Activated CD8-positive, alpha-beta T cell treated with anti-CD3 and anti-CD28 coated beads for 36 hours (primary cell): ENCODE results near the gene GPATCH1. TPM values are rescaled to one million over a fixed set of nuclear protein-coding genes. Genes with fewer than 3 reads are reported as not detected.

Experiments
- ATAC-seq: fragments of 200-7000 bp; cut with Tn5 transposase; one replicate; pipeline ENCODE4 v1.10.0; 2021; ENCODE audit warnings: mild to moderate bottlenecking, moderate library complexity
- CTCF ChIA-PET: fragments of 350-600 bp; sonication (Branson Sonifier 250); formaldehyde crosslinking; loops from one replicate; lab custom pipeline; 2021; ENCODE audit warnings: antibody characterized with exemption; lab: Charles Lee
- POLR2A ChIA-PET: fragments of 350-600 bp; sonication (Branson Sonifier 250); formaldehyde crosslinking; loops from one replicate; lab custom pipeline; 2021; ENCODE audit warnings: antibody characterized with exemption; lab: Charles Lee
- DNase-seq: peaks from one replicate; pipeline ENCODE4 v3.0.0-alpha.2; 2020
- H3K27ac Mint-ChIP-seq: one replicate; pipeline ENCODE4 v1.8.0; 2021; ENCODE audit warnings: mild to moderate bottlenecking, mixed read lengths
- H3K27me3 Mint-ChIP-seq: one replicate; pipeline ENCODE4 v1.8.0; 2021; ENCODE audit warnings: mixed read lengths
- H3K36me3 Mint-ChIP-seq: one replicate; pipeline ENCODE4 v1.8.0; 2021; ENCODE audit warnings: low read depth, mixed read lengths
- H3K4me1 Mint-ChIP-seq: one replicate; pipeline ENCODE4 v1.8.0; 2021; ENCODE audit warnings: low read depth, mixed read lengths
- H3K4me3 Mint-ChIP-seq: one replicate; pipeline ENCODE4 v1.8.0; 2021; ENCODE audit warnings: mild to moderate bottlenecking, moderate library complexity, mixed read lengths
- H3K9me3 Mint-ChIP-seq: one replicate; pipeline ENCODE4 v1.8.0; 2021; ENCODE audit warnings: mixed read lengths
- CTCF ChIP-seq: fragments of 200-600 bp; IDR thresholded peaks from one replicate; pipeline ENCODE4 v1.8.0; 2022; ENCODE audit warnings: antibody characterized with exemption, mild to moderate bottlenecking
- intact Hi-C: fragments of 100-400 bp; cut with micrococcal nuclease; formaldehyde crosslinking; loops from one replicate; pipeline ENCODE4 v1.10.0; 2022
- total RNA-seq, 2 experiments: library from RNA; stranded (reverse); gene quantifications; one replicate each; pipeline ENCODE4 v1.2.3, GENCODE V29; 2021

Gene GPATCH1
- total RNA-seq, 2 experiments from 2014 or later = 8.7 to 9.6 TPM

DNA sequence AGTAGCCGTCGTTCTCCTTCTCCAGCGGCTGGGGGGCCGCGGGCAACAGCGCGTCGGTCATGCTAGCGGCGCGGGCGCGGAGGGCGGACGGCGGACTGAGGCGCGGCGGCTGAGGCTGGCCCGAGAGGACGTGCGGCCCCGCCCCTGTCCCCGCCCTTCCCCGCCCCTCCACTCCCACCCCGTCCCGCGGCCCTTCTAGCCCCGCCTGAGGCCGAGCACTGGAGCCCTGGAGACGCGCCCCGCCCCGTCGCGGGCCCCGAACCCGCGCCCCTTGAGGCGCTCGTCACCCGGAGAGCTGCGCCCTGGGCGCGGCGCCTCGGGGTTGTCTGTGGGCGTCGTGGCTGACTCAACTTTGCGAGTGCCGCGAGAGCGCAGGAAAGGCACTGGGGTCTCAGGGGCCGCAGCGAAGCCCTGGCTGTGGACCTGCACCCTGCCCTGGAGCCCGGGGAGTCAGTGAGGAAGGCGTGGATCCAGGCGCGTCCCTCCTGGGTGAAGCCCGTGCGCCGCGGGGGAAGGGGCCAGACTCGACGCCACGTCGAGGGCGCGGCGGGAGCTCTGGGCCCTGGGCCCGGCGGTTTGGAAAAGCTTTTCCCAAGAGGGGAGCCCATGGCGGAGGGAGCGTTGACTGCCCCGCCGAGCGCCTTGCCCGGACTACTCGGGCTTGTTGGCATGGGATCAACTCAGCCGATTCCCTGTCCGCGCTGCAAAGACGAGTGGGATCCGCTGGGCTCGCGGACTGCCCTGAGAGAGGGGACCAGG is 16.0 kb upstream of the GPATCH1 start, which contains the start of gene RHPN2:
Gene RHPN2 (minus strand): TSS at position 97 of the 759 bp plus-strand sequence. CDS start 36 bp downstream, at position 61.
- ChIA-PET POLR2A (interaction anchor here (0.8 kb wide), 1 partner anchor 16 kb away, joined by 3 read pairs; the partner anchor contains the start of gene GPATCH1), CTCF (no interaction called here)
- intact Hi-C loops = no loop called here
- DNase-seq (peak; percentile 77), ATAC-seq (peak; percentile 96)
- no peak for TF ChIP-seq CTCF
- Mint-ChIP-seq H3K9me3 (no peaks in the 10 kb centered on the region), H3K4me3 (peak within 1 kb of the TSS; percentile 69), H3K27ac (no peak within 1 kb of the TSS), H3K27me3 (peaks cover 25% of the 10 kb centered on the region), H3K4me1 (peaks cover 4% of the 10 kb centered on the region), H3K36me3 (no peaks in the 10 kb centered on the region)

GRCh38 chr19:33066543-33066942 is 14.4 kb upstream of the GPATCH1 start:
- Mint-ChIP-seq H3K9me3 (no peaks in the 10 kb centered on the region), H3K4me1 (peaks cover 4% of the 10 kb centered on the region), H3K27me3 (peaks cover 19% of the 10 kb centered on the region), H3K27ac (no peak overlapping the region), H3K36me3 (no peaks in the 10 kb centered on the region), H3K4me3 (no peak overlapping the region)
- ATAC-seq = no peak
- DNase-seq = no peak
- ChIA-PET POLR2A (no interaction called here), CTCF (no interaction called here)
- TF ChIP-seq CTCF = no peak
- intact Hi-C loops = no loop called here

DNA sequence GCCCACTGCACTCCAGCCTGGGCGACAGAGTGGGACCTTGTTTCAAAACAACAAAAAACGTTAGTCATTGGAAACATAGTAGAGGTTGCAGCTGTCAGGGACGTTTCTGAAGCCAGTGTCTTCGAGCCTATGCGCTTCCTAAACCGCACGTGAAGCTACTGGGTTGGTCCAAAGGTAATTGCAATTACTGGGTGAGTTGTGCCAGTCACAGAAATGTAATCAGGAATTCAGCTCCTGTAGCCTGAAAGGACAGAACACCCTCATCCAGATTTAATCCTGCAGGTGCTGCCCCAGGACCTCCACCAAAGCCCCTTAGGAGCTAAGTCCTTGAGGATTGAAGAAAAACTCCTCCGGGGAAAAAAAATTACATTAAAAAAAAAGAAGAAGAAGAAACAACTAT is 13.9 kb upstream of the GPATCH1 start:
- Mint-ChIP-seq H3K36me3 (no peaks in the 10 kb centered on the region), H3K4me3 (no peak overlapping the region), H3K27ac (no peak overlapping the region), H3K9me3 (no peaks in the 10 kb centered on the region), H3K4me1 (peaks cover 4% of the 10 kb centered on the region), H3K27me3 (peaks cover 15% of the 10 kb centered on the region)
- CTCF ChIA-PET = no interaction called here
- ATAC-seq (no peak), DNase-seq (no peak)
- POLR2A ChIA-PET = no interaction called here
- TF ChIP-seq CTCF = no peak
- intact Hi-C loops = no loop called here

GRCh38 chr19:33071887-33072286 is 9.1 kb upstream of the GPATCH1 start:
- ChIA-PET POLR2A (no interaction called here), CTCF (interaction anchor here (0.7 kb wide), 1 partner anchor 53 kb away, joined by 3 read pairs; no protein-coding TSS in a partner anchor)
- Mint-ChIP-seq H3K4me1 (no peaks in the 10 kb centered on the region), H3K27me3 (peaks cover 2% of the 10 kb centered on the region), H3K4me3 (no peak overlapping the region), H3K9me3 (no peaks in the 10 kb centered on the region), H3K36me3 (no peaks in the 10 kb centered on the region), H3K27ac (no peak overlapping the region)
- intact Hi-C loops = no loop called here
- no peak for TF ChIP-seq CTCF
- ATAC-seq = no peak
- no peak for DNase-seq

GRCh38 chr19:33075519-33075918 is 5.5 kb upstream of the GPATCH1 start:
- peaks cover 2% of the 10 kb centered on the region for H3K4me1 Mint-ChIP-seq
- no peaks in the 10 kb centered on the region for H3K27me3 Mint-ChIP-seq
- POLR2A ChIA-PET = no interaction called here
- DNase-seq = no peak
- no peak overlapping the region for H3K27ac Mint-ChIP-seq
- intact Hi-C loops = no loop called here
- ATAC-seq = no peak
- no peaks in the 10 kb centered on the region for H3K9me3 Mint-ChIP-seq
- TF ChIP-seq CTCF = no peak
- CTCF ChIA-PET = interaction anchor here (1.2 kb wide), 1 partner anchor 100 kb away, joined by 3 read pairs; no protein-coding TSS in a partner anchor
- no peak overlapping the region for H3K4me3 Mint-ChIP-seq
- H3K36me3 Mint-ChIP-seq = no peaks in the 10 kb centered on the region
